ENCODE measurements around the gene RHOB.

DNA sequence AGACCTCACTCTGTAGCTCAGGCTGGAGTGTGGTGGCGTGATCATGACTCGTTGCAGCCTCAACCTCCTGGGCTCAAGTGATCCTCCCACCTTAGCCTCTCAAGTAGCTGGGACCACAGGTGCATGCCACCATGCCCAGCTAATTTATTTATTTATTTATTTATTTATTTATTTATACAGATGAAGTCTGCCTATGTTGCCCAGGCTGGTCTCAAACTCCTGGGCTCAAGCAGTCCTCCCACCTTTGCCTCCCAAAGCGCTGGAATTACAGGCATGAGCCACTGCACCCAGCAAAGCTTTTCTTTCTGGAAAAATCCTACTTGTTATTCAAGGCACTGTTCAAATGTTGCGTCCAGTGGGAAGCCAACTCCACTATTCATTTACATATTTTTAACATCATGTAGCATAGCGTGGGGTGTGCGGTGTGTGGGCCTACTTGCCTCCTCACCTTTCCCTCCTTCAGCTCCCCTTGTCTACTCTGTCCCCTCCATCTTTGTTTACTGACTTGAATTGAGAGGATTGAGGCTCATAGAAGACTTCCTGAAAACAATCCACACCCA is 6.8 kb upstream of the RHOB start:
- TF ChIP-seq CTCF (IDR thresholded peaks at IDR 0.05) = no peak
- TF ChIP-seq EP300 (IDR thresholded peaks at IDR 0.05) = no peak
